AG04450 (cell line): ENCODE data around the gene NUCKS1. TPM values are rescaled to one million over a fixed set of nuclear protein-coding genes. Genes with fewer than 3 reads are reported as not detected.
A peak's percentile ranks its signal among the peaks of the same experiment; 100 is the strongest.

Experiments used
- CTCF ChIA-PET: fragments of 300-600, 350-600 bp; formaldehyde crosslinking; extraction: SDS; loops from one replicate; lab custom pipeline; 2022; ENCODE audit warnings: antibody characterized with exemption, inconsistent platforms; lab: Charles Lee
- POLR2A ChIA-PET: fragments of 350-600 bp; formaldehyde crosslinking; extraction: SDS; loops from one replicate; lab custom pipeline; 2021; ENCODE audit warnings: antibody characterized with exemption, inconsistent platforms; lab: Yijun Ruan, JAX
- DNase-seq: peaks from one replicate; pipeline ENCODE4 v3.0.0-alpha.2; 2011; ENCODE audit warnings: low read depth, low spot score
- H3K27ac ChIP-seq: one replicate; pipeline ENCODE4 v1.5.1; 2012; ENCODE audit warnings: low read depth, low read length, control low read depth
- H3K27me3 ChIP-seq: one replicate; pipeline ENCODE4 v1.6.0; 2012; ENCODE audit warnings: low read length; ENCODE audit not compliant: control insufficient read depth, insufficient read depth
- H3K4me3 ChIP-seq: 2 replicates; pipeline ENCODE4 v1.5.1; 2011; ENCODE audit warnings: mild to moderate bottlenecking, low read depth, low read length, control low read depth
- H3K9me3 ChIP-seq: 2 replicates; pipeline ENCODE4 v1.5.1; 2012; ENCODE audit warnings: low read length; ENCODE audit not compliant: control insufficient read depth, insufficient read depth
- polyA plus RNA-seq: library from polyadenylated mRNA; depleted of rRNA; stranded (reverse); fragments of >200 nt; gene quantifications from 2 replicates; pipeline ENCODE4 v1.2.3, GENCODE V29; 2011
- TF ChIP-seq, protein P1 (sequence below): IDR thresholded peaks from 2 replicates; pipeline ENCODE4 v1.5.1; 2011; ENCODE audit warnings: low read depth, low read length, control low read depth, inconsistent platforms

Gene NUCKS1
- polyA plus RNA-seq, 1 experiment, result 105 TPM

DNA sequence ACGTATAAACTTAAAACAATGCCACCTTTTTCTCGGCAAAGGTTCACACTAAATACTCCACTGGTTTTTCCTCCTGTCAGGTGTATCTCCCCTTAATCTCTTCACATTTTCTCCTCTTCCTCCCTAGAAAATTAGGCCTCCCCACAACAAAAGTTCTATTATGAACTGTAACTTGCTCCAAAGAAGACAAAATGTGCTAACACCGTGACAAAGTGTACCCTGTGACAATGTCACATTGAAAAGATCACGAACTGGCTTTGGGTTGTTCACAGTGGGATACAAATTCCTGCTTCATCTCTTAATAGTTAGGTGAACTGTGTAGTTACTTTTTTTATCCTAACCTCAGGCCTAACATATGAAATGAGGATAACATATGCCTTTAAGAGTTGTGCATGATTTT, 6.0 kb downstream of the NUCKS1 start:
- H3K27ac ChIP-seq, result no peak overlapping the region
- ChIA-PET CTCF (interaction anchor here (0.6 to 1.9 kb wide), 3 partner anchors 32 to 255 kb away, joined by 3 to 7 read pairs (median 4); no protein-coding TSS in a partner anchor), POLR2A (no interaction called here)
- no peak overlapping the region for H3K4me3 ChIP-seq
- no peaks in the 10 kb centered on the region for H3K9me3 ChIP-seq
- no peak for DNase-seq
- TF ChIP-seq, protein P1, sequence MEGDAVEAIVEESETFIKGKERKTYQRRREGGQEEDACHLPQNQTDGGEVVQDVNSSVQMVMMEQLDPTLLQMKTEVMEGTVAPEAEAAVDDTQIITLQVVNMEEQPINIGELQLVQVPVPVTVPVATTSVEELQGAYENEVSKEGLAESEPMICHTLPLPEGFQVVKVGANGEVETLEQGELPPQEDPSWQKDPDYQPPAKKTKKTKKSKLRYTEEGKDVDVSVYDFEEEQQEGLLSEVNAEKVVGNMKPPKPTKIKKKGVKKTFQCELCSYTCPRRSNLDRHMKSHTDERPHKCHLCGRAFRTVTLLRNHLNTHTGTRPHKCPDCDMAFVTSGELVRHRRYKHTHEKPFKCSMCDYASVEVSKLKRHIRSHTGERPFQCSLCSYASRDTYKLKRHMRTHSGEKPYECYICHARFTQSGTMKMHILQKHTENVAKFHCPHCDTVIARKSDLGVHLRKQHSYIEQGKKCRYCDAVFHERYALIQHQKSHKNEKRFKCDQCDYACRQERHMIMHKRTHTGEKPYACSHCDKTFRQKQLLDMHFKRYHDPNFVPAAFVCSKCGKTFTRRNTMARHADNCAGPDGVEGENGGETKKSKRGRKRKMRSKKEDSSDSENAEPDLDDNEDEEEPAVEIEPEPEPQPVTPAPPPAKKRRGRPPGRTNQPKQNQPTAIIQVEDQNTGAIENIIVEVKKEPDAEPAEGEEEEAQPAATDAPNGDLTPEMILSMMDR, result no peak
- H3K27me3 ChIP-seq, result no peaks in the 10 kb centered on the region

DNA sequence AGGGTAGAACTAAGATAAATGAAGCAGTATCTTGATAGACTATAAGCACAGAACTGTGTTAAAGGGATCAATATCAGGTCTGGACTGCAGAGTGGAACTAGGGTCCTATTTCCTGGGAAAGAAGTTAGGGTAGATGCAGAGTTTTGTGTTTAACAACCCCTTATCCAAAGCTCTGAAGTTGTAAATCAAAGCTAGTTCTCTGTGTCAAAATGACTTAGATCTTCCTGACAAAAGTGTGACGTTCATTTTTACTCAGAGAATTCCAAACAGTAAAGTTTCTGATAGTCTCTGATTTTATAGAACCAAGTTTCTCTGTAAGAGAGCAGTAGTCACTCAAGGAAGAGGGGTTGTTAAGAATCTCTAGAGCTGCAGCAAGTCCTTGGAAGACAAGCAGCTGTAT, 8.3 kb downstream of the NUCKS1 start:
- no peak overlapping the region for H3K4me3 ChIP-seq
- TF ChIP-seq, protein P1, result no peak
- ChIA-PET POLR2A (interaction anchor here (0.6 to 0.7 kb wide), 2 partner anchors 13 to 63 kb away, joined by 3 to 5 read pairs; no protein-coding TSS in a partner anchor), CTCF (interaction anchor here (0.7 to 1.7 kb wide), 4 partner anchors 17 to 236 kb away, joined by 3 to 8 read pairs (median 5); no protein-coding TSS in a partner anchor)
- H3K27ac ChIP-seq, result no peak overlapping the region
- no peaks in the 10 kb centered on the region for H3K9me3 ChIP-seq
- DNase-seq, result no peak
- H3K27me3 ChIP-seq, result no peaks in the 10 kb centered on the region

DNA sequence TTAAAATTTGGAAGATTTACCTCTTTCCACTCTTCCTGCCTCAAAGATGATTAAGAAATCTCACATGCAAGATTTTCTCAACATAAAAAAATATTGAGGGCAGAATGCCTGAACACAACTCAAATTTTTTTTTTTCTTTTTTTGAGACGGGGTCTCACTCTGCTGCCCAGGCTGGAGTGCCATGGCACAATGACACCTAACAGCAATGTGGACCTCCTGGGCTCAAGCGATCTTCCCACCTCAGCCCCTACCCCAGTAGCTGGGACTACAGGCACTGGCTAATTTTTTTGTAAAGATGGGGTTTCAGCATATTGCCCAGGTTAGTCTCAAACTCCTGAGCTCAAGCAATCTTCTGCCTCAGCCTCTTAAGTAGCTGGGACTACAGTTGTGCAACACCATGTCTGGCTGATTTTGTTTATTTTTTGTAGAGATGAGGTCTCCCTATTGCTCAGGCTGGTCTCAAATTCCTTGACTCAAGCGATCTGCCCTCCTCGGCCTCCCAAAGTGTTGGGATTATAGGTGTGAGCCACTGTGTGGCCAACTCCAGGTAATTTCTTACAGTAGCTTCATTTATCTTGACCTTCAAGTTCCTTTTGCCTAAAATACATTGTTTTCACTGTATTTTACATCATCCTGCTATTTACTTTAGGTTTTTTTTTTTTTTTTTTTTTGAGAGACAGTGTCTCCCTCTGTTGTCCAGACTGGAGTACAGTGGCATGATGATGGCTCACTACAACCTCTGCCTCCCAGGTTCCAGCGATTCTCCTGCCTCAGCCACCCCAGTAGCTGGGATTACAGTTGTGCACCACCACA, 10.4 kb downstream of the NUCKS1 start:
- H3K27me3 ChIP-seq, result no peaks in the 10 kb centered on the region
- peak; percentile 76 for DNase-seq
- no peak overlapping the region for H3K27ac ChIP-seq
- TF ChIP-seq, protein P1, result peak; percentile 52
- H3K4me3 ChIP-seq, result no peak overlapping the region
- CTCF ChIA-PET, result interaction anchor here (0.6 to 4.6 kb wide), 20 partner anchors 9 to 1744 kb away, joined by 3 to 46 read pairs (median 5); no protein-coding TSS in a partner anchor
- no peaks in the 10 kb centered on the region for H3K9me3 ChIP-seq
- POLR2A ChIA-PET, result interaction anchor here (0.8 to 1.7 kb wide), 2 partner anchors 9 to 35 kb away, joined by 6 to 25 read pairs; no protein-coding TSS in a partner anchor

DNA sequence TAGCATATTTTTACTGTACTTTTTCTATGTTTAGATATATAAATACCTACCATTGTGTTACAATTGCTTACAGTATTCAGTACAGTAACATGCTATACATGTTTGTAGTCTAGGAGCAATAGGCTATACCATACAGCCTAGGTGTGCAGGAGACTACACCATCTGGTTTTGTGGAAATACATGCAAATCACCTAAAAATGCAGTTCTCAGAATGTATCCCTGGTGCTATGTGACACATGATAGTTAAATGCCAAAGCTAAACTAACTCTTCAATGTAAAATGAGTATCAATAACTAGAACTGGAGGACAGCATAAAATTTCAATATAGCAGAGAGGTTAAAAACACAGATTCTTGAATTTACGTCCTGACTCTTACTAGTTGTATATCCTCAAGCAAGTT, 14.8 kb downstream of the NUCKS1 start:
- TF ChIP-seq, protein P1, result no peak
- POLR2A ChIA-PET, result no interaction called here
- DNase-seq, result no peak
- Histone ChIP-seq H3K27me3 (no peaks in the 10 kb centered on the region), H3K27ac (no peak overlapping the region), H3K4me3 (no peak overlapping the region), H3K9me3 (no peaks in the 10 kb centered on the region)
- CTCF ChIA-PET, result no interaction called here
